GM12892 (cell line): Measurements from ENCODE around the gene ARHGEF3.

Experiments used
- POLR2A ChIP-seq: IDR thresholded peaks from 2 replicates; pipeline ENCODE4 v1.6.1; 2011; ENCODE audit warnings: low read depth, low read length, control low read depth
- POLR2AphosphoS5 ChIP-seq: IDR thresholded peaks from 2 replicates; pipeline ENCODE4 v1.6.1; 2011; ENCODE audit warnings: low read depth, low read length, control low read depth
- TAF1 ChIP-seq: IDR thresholded peaks from 2 replicates; pipeline ENCODE4 v1.6.1; 2011; ENCODE audit warnings: low read depth, mild to moderate bottlenecking, control low read depth, low read length, borderline replicate concordance

GRCh38 chr3:56845505-56845904 is 43.8 kb upstream of the ARHGEF3 start:
- TF ChIP-seq POLR2AphosphoS5: no peak
- no peak for TF ChIP-seq POLR2A
- no peak for TF ChIP-seq TAF1
